ENCODE data around the gene MIOS. TPM values are rescaled to one million over a fixed set of nuclear protein-coding genes. Genes with fewer than 3 reads are reported as not detected.

Gene MIOS
- total RNA-seq, 4 donors from 2014 or later: 37.2 to 48.7 (median 42.6) TPM

DNA sequence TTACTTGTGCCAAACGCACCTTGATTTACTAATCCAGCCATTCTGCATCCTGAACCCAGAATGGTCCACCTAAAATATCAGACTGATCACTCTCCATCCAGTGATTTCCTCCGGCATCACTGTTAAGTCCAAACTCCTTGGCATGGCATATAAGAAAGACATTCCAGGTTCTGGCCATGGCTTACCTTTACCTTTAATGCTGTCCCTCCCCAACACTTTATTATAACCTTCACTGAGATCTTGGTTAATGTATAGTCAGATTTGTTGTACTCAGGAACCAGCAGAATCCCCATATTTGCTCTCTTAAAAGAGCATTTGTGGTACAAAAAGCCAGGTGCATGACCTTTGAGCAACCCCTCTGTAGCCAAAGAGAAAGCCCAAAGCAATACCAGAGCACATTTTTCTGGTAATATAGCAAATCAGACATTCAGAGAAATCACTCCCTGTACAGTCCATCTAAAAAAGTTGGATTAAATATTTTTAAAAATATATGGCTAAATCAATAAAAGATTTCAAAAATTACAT is 84.1 kb downstream of the MIOS start:
- DNase-seq: no peak

DNA sequence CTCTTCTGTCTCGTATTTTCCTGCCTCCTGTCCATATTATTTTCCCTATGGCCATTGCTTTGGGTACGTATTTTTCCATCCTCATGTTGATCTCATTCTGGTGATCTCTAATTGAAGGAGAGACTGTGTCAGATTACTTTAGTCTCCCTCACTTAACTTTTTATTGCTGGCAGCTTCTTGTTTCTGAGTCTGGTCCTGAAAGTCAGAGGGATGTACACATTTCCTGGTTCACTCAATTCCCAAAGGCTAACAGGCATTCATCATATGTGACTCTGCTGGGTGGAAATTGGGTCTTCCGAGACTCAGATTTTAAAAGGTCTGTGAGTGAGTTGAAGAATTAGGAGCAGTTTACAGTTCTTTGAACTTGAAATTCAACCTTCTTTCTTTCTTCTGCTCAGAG is 84.8 kb downstream of the MIOS start:
- no peaks in the 10 kb centered on the region for H3K27me3 ChIP-seq
- H3K9me3 ChIP-seq: no peaks in the 10 kb centered on the region
- H3K4me3 ChIP-seq (replicated peaks in 1 of 3): no peak overlapping the region
- no peak for TF ChIP-seq POLR2A (IDR thresholded peaks at IDR 0.05)
- TF ChIP-seq, protein P1, sequence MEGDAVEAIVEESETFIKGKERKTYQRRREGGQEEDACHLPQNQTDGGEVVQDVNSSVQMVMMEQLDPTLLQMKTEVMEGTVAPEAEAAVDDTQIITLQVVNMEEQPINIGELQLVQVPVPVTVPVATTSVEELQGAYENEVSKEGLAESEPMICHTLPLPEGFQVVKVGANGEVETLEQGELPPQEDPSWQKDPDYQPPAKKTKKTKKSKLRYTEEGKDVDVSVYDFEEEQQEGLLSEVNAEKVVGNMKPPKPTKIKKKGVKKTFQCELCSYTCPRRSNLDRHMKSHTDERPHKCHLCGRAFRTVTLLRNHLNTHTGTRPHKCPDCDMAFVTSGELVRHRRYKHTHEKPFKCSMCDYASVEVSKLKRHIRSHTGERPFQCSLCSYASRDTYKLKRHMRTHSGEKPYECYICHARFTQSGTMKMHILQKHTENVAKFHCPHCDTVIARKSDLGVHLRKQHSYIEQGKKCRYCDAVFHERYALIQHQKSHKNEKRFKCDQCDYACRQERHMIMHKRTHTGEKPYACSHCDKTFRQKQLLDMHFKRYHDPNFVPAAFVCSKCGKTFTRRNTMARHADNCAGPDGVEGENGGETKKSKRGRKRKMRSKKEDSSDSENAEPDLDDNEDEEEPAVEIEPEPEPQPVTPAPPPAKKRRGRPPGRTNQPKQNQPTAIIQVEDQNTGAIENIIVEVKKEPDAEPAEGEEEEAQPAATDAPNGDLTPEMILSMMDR (IDR thresholded peaks at IDR 0.05): no peak
- no peaks in the 10 kb centered on the region for H3K36me3 ChIP-seq
- DNase-seq: no peak
- intact Hi-C loops (cut with DNase I): loop anchor here (10.0 kb wide), 1 partner anchor 543 kb away; no protein-coding TSS in a partner anchor
- H3K27ac ChIP-seq: no peak overlapping the region
- 51 to 83% methylated on average over 3 of the region's 3 CpGs for WGBS, 2 donors
- no peaks in the 10 kb centered on the region for H3K4me1 ChIP-seq

More for the DNA sequence above, 84.1 kb downstream of the MIOS start:
- Histone ChIP-seq H3K4me1 (no peaks in the 10 kb centered on the region), H3K27ac (no peak overlapping the region), H3K27me3 (no peaks in the 10 kb centered on the region), H3K36me3 (no peaks in the 10 kb centered on the region), H3K9me3 (no peaks in the 10 kb centered on the region), H3K4me3 (replicated peaks in 1 of 3) (no peak overlapping the region)
- intact Hi-C loops (cut with DNase I): loop anchor here (10.0 kb wide), 1 partner anchor 544 kb away; no protein-coding TSS in a partner anchor
- 65 to 97% methylated on average over 2 of the region's 2 CpGs for WGBS, 2 donors
- TF ChIP-seq, protein P1 (IDR thresholded peaks at IDR 0.05): no peak
- no peak for TF ChIP-seq POLR2A (IDR thresholded peaks at IDR 0.05)

GRCh38 chr7:7652798-7653540 is 86.3 kb downstream of the MIOS start:
- no peak for TF ChIP-seq POLR2A (IDR thresholded peaks at IDR 0.05)
- TF ChIP-seq, protein P1 (IDR thresholded peaks at IDR 0.05): no peak
- no peak for DNase-seq
- H3K27me3 ChIP-seq: no peaks in the 10 kb centered on the region
- 89 to 95% methylated on average over 1 of the region's 1 CpG for WGBS, 2 donors
- intact Hi-C loops (cut with DNase I): loop anchor here (10.0 kb wide), 1 partner anchor 542 kb away; no protein-coding TSS in a partner anchor
- H3K4me1 ChIP-seq: no peaks in the 10 kb centered on the region
- no peaks in the 10 kb centered on the region for H3K36me3 ChIP-seq
- H3K27ac ChIP-seq: no peak overlapping the region
- no peak overlapping the region for H3K4me3 ChIP-seq (replicated peaks in 1 of 3)
- no peaks in the 10 kb centered on the region for H3K9me3 ChIP-seq

DNA sequence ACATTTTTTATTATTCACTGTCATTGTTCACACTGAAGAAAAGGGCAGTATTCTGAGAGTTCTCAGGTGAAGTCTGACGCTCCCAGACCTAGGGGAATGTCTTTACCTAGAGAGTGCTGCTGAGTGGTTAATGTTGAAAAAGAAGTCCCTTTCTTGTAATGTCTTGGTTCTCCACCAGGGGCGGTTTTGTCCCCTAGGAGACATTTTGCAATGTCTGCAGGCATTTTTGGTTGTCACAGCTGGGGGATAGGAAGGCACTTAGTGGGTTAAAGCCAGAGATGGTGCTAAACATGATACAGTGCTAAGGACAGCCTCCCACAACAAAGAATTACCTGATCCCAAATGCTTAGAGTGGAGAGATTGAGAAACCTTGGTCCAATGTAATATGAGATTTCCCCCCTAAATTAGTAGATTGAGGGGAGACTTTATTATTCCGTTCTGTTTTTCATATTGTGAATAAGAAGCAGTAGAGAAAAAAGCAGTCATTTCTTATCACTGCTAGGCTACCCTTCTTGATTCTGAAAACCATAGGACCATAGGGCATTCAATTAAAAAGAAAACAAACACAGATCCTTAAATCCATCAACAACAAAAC is 87.0 kb downstream of the MIOS start:
- H3K4me1 ChIP-seq: no peaks in the 10 kb centered on the region
- TF ChIP-seq, protein P1 (IDR thresholded peaks at IDR 0.05): peak in 2 of 6 experiments; percentile 18 to 47
- no peak for TF ChIP-seq POLR2A (IDR thresholded peaks at IDR 0.05)
- H3K27ac ChIP-seq: no peak overlapping the region
- no peaks in the 10 kb centered on the region for H3K9me3 ChIP-seq
- no peaks in the 10 kb centered on the region for H3K27me3 ChIP-seq
- WGBS, 2 donors: 65 to 72% methylated on average over 3 of the region's 3 CpGs
- intact Hi-C loops (cut with DNase I): loop anchor here (10.0 kb wide), 1 partner anchor 541 kb away; no protein-coding TSS in a partner anchor
- DNase-seq: no peak
- H3K36me3 ChIP-seq: no peaks in the 10 kb centered on the region
- H3K4me3 ChIP-seq (replicated peaks in 1 of 3): no peak overlapping the region

All from thyroid gland (tissue), 4 donors.